ENCODE measurements around the gene MACROD1.

The MACROD1 gene

DNA sequence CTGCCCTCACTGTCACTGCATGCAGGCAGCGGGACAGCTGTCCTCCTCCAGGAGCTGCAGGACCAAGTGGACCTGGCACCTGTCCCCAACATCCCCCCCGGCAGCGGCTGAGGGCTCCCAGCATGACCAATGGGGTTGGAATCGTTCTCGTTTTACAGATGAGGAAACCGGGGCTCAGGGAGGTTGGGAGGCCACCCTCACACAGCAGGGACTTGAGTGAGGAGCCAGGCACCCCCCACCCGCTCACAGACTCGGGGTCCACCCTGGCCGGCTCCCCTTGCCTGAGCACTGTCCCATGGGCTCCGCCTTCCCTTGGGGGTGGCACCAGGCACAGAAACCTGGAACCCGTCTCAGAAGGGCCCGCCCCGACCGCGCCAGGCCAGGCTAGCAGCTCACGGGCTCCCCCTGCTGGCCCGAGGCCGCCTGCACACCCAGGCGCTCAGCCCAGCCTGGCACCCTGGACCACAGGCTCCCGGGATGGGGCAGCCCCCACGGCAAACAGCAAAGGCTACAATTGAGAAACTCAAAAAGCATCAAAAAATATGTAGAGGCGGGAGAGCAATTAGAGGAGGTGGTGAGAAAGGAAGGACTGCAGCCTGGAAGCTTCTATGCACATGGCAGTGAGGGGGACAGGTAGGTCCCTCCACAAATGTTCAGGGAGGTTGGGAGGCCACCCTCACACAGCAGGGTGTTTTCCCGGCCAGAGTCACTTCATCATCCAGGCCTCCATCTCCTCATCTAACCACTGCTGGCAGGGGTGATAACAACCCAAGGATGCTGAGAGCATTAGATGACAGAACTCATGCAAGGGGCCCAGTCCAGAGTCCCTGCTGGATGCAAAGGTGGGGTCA is 12.8 kb downstream of the MACROD1 start:
- DNase-seq: peak; percentile 48

DNA sequence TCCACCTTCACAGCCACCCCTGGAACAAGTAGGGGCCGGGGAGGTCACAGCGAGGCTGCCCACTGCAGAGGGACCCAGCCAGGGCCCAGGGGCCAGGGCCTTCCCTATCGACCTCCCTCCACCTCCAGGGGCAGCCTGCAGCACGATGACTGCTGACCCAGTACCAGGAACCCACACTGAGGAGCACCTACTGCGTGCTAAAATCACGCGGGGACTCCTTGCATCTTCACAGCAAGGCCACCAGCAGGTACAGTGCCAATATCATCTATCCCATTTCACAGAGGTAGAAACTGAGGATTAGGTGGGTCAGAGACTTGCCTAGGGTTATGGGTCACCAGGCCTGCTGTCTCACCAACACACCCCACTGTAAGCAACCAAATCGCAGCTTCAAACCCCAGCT is 14.6 kb downstream of the MACROD1 start:
- DNase-seq: no peak

DNA sequence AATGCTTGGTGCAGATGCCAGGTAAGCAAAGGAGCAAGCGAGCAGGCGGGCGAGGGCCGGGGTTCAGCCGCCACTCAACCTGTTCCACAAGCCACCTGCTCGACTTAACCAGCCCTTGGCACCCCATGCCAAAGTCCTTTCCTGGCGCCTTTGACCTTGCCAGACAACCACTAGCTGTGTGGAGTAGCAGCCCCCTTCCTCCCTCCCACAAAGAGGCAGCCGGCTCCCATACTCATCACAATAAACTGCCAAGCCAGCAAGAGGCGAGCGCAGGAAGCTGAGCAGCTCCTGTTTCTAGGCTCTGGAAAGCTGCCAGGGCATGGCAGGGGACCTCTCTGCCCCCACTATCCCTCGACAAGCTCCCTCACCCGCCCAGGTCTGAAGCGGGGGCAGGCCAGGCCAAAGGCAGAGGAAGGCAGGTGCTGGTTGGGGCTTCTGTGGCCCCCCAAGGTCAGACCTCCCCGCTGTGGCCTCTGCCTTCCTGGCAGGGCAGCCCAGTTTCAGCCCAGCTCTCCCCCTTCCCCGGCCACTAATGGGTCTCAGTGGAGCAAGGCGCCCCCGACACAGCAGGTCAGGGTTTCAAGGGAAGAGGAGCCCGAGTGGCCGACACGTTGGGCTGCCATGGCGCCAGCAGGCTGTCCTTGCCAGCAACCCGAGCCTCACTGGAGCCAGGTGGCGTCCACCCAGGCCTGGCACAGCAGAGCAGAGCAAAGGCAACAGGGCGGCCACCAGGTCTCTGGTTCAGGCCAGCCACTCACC is 15.3 kb downstream of the MACROD1 start:
- no peak for DNase-seq

DNA sequence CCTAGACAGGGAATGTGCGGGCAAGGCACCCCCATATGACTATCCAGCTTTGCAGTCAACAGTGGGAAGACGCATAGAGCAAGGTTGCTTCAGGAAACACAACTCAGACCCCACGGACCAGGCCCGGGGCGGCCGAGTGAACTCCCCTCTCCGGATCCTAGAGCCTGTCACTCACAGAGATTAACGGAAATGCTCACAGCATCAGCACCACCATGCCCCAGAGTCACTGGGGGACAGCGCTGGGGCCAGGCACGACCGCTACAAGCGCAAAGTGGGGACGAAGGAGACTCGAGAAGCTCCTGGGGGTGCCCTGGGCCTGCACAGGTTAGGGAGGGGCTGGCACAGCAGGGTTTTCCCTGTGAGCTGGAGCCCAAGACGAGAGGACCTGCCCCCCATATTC is 15.9 kb downstream of the MACROD1 start:
- DNase-seq: no peak

DNA sequence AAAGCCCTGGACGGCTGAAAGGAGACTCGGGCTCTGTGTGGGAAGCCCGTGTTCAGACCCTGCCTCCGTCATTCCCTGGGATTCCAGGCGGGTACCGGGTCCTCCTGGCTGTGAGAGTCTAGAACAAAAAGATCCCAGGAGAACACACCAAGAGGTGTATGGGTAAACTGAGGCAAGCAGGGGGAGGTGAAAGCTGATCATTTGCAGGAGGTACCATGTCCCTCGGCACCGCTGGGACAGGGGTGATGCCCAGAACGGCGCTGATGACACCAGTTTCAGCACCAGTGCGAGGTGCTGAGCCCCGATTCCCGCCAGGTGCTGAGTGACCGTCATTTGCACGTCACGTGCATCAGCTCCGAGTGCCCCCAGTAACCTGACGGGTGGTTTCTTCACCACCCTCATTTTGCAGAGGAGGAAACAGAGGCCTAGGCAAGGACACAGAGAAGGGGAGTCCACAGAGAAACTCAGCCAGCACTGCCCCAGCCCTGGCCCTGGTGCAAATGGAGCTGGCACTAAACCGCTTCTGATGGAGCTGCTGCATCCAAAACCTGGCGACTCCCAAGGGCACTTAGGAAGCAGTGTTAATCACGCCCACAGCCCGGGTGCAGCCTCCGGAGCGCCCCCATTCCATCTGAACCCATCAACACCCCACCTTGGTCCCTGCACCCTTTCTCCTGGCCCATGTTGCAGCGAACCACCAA is 16.8 kb downstream of the MACROD1 start:
- no peak for DNase-seq

DNA sequence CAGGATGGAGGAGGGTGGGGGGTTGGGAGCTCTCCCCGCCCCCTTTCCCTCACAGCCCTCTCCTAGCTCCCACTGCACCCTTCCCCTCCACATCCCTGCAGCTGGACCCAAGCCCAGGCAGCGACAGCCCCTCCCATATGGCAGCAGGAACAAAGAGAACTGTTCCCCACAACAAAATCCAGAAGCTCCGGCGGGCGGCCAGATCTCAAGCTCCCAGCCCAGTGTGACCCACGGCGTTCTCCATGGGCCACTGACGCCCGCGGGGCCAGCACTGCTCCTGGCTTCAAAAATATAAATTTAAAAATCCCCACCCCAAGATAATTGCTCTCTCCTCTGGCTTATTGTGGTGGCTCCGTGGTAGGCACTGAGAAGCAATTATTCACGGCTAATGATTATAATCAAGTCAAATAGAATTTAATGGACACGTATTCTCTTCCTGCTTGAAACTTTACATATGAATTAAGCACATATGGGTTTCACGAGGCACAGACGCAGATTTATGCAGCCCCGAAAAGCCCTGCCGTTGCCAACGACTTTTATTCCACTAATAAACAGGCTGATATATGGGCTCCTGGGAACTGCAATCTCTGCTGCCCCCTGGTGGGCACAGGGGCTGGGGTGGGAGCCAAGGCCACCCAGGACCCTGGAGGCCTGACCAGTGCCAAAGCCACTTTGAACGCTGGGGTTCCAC is 17.5 kb downstream of the MACROD1 start:
- peak; percentile 20 for DNase-seq

DNA sequence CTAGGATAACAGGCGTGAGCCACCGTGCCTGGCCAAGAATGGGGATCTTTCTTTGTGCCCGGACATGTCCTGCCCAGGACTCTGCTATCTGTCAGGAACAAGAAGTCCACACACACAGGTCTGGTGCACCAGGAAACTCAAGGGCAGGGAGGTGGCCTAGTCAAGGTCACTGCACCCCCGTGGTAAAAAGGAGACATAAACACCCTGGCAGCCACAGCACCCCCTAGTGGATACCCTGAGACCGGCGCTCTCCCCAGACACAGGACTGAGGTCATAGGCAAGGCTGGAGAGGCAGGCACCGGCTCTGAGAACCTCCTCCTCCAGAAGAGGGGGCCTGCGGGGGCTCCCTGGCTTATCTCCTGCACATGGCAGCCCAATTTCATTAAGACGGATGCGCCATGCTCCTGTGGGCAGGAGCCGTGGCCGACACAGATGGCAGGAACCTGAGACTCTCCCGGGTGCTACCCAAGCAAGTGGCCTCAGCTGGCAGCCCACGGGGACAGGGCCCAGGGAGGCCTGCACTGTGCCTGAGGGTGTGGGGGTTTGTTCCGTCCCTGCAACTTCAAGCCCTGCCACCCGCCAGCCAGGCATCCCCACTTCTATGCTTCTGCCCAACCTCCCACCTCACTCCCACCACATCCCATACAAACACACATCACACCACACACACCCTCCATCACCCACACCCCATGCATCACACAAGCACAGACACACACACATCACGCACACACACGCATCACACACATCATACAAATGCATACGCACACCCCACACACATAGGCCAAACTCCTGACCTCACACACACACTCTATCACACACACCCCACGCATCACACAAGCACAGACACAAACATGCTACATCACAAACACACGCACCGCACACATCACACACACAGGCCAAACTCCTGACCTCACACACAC is 19.6 kb downstream of the MACROD1 start:
- no peak for DNase-seq

DNA sequence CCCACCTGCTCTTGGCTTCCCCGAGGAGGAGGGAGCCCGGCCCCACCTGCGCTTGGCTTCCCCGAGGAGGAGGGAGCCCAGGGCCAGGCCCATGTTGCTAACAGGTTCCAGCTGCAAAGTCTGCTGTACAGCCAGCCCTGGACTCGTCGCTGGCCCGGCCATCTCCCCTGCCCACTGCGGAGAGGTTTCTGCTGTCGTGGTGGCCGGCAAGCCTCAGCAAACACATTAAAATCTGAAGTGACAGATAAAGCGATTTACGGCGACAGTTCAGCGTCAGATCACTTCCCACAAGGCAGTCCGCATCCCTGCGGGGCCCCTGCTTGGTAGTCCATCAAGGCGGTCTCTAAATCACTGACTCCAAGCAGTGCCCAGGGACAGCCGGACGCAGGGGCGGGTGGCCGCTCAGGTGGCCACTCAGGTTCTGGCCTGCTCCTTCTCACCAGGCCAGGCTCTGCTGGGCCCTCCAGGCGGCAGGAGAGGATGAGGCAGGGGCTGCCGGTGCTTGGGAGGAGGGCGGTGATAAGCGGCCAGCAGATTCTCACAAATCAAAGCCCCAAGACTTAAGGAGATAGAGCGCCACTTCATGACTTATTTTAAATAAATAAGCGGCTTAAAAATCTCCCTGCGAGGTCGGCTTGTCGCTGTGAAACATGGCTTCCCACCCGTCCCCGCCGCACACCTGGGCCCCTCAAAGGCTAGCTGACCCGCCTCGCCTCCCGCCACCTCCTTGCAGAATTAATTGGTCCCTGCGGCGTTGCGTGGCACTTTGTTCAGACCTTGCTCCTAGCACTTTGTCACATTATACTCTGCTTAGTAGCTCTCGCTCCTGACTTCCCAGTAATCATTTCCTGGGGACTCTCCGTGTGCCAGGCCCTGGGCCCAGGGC is 21.1 kb downstream of the MACROD1 start:
- no peak for DNase-seq

DNA sequence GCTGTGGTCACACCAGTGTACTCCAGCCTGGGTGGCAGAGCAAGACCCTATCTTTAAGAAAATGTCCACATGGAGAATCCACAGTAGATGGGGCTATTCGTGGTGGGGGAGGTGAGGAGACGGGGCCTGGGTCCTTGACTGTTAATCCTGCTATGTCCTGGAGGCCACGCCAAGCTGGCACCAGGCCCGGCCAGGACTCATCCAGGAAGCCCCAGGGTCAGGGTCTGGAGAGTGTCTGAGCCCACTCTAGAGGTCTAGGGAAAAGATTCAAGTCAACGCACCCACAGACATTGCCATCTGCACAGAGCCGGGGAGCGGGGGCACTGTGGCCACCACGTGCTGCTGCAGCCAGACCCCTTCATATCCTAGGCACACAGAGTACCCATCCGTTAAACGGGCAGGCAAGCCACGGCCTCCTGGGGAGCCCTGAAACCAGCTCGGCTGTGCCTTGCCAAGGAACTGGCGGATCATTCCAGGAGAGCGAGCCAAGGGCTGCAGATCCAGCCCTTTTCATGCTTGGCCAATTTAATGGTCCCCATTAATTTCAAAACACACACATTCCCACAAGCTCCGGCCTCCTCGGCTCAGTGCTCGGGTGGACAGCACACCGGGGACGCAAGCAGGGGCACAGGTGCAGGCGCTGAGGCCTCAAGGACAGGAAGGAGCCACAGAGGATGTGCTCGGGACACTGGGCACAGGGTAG is 24.7 kb downstream of the MACROD1 start:
- no peak for DNase-seq

DNA sequence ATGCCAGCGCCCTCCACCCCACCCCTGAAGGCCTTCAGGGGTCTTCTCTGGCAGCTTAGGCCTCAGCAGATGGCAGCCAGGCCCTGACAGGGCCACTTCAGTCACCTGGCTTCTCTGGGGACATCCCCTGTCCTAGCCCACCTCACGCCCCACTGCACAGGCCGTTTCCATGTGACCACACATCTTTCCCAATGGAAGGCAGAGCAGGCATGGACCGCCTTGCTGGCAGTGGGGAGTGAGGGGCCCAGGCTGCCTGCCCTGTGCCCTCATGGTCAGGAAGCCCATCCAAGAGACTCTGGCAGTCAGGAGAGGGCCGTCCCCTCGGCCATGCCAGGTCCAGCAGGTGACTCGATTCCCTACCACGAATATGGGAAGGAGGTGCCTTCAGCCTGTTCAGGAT is 25.8 kb downstream of the MACROD1 start:
- no peak for DNase-seq

DNA sequence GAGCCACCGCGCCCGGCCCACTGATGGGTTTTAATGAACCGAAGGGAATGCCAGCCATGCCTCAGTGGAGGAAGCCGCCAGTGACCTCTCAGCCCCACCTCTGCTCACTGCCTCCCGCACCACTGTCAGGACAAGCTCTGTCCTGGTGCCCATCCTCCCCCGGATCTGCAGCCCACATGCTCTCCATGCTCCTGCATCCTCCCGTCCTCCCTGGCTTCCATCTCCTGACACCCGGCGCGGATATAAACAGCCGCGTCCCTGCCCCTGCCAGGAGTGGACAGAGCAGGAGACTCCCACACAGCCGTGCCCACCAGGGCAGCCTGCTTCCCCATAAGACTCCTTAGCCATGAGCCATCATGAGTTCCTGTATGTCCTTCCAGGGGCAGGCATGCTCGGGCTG is 26.9 kb downstream of the MACROD1 start:
- no peak for DNase-seq

DNA sequence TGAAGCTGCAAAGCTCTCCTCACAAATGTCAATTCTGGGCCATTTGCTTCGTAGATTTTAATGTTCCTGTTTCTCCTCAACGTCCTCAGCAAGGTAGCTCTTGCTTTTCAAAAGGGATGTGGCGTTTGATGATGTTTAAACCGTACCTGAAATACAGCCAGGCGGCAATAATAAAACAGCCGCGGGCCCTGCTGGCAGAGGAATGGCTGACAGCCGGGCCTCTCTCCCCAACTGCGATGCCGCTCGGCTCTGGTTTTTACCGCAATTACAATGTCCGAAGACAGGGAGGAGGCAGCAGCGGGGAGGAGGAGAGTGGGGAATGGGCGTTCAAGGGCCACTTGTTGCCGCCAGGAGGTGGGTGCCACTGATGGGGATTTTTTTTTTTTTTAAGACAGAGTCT is 27.5 kb downstream of the MACROD1 start:
- no peak for DNase-seq

DNA sequence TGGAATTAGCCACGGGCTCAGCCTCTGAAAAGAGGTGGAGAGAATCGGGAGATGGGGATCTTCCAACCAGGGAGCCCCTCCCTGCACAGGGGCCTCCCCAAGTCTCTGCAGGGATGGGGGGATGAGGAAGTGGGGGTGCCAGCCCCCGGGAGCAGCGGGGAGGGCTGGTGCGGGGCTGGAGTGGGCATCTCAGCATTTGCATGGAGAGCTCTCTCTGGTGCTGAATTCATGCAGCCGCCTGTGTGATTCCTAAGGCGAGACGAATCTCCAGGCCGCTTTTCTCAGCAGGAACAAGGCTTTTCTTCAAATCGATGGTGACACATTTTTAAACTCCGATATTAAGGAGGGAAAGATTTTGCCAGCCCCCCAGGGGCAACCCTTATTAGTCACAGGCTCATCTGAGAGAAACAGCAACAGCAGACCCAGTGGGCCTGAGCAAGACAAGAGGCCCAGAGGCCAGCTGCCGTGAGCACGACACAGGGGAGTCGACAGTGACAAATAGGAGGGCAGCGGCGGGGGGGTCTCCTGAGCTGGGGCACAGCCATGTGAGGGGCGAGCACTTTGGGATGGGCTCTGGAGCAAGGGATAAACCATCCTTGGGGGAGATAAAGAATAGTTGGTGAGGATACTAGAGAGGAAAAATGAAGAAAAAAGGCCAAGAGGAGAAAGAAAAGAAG is 29.0 kb downstream of the MACROD1 start:
- DNase-seq: no peak

DNA sequence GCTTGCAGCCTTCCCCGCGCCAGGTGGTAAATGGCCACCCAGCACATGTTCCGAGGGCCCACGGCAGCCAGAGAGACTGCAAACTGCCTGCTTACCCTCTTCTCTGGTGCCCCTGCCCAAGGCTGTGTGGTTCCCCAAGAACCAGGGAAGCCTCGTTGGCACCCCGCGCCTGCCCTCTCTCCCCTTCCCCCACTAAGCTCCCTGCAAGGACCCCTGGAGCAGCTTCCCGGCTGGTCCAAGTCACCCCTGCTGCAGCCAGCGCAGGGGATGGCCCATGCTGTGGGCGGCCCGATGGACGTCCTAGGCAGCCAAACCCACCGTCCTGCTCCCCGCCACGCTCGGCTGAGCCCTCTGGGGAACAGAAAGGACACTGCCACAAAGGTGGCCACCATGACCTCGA is 30.2 kb downstream of the MACROD1 start:
- DNase-seq: no peak

DNA sequence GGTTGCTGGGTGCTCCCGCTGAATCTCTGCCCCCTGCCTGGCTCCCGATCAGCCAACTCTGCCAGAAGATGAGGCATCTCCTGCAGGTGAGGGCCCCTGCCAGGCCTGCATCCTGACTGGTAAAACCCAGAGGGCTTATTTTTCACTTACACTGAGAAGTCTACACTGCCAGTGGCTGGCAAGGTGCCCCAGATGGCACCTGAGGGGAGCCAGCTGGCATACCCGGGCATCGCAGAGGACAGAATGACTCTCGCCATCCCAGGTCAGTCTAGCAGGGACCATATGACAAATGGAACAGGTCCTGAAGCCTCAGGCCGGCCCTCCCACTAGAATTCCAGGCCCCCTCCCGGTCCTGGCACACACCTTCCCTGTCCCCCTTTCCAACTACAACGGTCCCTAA is 30.9 kb downstream of the MACROD1 start:
- no peak for DNase-seq

DNA sequence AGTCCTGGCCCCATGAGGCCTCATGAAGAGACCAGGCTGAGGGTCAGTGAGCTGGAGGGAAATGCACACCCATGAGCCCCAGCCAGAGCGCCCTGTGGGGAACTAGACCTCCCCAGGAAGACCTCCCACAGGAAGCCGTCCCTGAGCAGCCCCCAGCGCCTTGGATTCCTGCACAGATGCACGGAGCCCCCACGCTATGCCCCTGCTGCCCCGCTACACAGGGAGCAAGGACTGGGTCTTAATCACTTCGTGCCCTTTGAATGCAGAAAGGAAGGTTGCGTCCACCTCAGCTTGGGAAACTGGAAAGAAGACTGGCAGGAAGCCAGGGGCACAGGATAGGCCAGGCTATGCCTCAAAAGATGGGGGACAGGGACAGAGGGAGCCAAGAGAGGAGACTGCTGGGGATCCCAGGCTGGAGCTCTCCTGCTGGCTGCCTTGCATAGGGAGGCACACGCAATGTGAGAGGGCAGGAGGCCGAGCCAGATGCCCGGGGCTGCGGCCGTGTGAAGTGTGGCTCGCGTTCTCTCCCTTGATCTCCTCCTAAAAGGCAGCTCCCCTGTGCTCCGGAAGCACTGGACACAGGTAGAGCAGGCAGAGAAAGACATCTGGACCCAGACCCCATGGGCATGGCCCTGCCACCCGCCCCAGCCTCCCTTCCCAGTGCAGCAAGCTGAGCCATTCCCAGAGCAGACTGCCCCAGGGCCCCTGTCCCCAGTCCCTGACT is 32.8 kb downstream of the MACROD1 start:
- DNase-seq: no peak

DNA sequence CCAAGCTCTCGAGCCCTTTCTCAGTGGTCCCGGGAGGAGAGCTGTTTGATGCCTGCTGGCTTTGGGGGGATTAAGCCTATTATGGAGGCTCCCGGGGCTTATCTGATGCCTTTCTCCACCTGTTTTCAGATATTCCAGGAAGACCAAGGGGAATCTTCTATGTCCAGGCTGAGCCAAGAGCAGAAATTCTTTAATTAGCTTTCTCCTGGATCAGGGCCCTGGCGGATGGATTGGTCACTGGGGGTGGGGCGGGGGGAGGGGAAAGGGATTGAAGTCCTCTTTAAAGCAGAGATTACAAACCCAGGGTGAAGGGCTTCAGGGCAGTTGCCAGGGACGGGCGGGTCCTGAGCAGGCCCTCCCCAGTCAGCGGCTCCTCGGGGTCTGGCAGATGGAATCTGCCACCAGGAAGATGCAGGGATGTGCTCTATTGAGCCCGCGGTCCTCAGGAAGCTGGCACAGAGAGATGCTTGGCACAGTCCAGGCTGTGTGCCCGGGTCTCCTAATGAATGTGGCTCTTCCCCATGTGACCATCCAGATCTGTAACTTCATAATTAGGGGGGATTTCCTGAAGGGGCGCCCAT is 33.6 kb downstream of the MACROD1 start:
- DNase-seq: no peak

DNA sequence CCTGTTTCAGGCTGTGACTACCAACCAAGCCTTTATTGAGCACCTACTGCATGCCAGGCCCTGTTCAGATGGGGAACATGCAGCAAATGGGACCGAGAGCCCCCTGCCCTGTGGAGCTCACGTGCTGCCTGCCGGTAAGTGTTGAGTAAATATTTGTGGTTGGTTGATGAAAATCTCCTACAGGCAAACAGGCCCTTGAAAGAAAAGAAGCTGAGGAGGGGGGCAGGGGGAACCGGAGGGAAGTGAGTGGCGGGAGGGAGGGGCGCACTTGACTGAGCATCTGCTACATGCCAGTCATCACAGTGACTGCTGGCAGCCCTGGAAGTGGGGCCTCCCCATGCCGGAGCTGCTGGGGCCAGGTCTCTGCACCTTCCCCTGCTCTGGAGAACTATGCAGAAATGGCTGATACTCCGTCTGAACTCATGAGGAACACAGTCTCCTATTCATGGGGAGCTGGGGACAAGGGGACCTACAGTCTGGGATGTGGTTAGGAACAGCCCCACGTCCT is 34.2 kb downstream of the MACROD1 start:
- no peak for DNase-seq

Measured in activated gamma-delta T cell (primary cell).